ES-I3 (cell line): Measurements from ENCODE around the gene MBD2.

Experiments used
- H3K36me3 ChIP-seq: 2 replicates; pipeline ENCODE4 v1.6.1; 2013; ENCODE audit warnings: mild to moderate bottlenecking, low read length, control low read depth, moderate library complexity; ENCODE audit not compliant: insufficient read depth
- H3K4me1 ChIP-seq: 2 replicates; pipeline ENCODE4 v1.6.1; 2013; ENCODE audit warnings: mild to moderate bottlenecking, control low read depth, low read length; ENCODE audit not compliant: insufficient read depth
- H3K9ac ChIP-seq: 2 replicates; pipeline ENCODE4 v1.6.1; 2013; ENCODE audit warnings: low read depth, mild to moderate bottlenecking, low read length, moderate library complexity
- H3K9me3 ChIP-seq: 2 replicates; pipeline ENCODE4 v1.6.1; 2013; ENCODE audit warnings: mild to moderate bottlenecking, low read length, moderate library complexity; ENCODE audit not compliant: control insufficient read depth, insufficient read depth

MBD2 gene

GRCh38 chr18:54202851-54203250 is 21.6 kb downstream of the MBD2 start:
- Histone ChIP-seq H3K4me1 (no peaks in the 10 kb centered on the region), H3K9me3 (no peaks in the 10 kb centered on the region), H3K36me3 (peaks cover 4% of the 10 kb centered on the region; the same call in 1 of the 2 replicates), H3K9ac (no peak overlapping the region)

GRCh38 chr18:54197747-54198411 is 26.6 kb downstream of the MBD2 start:
- Histone ChIP-seq H3K9me3 (no peaks in the 10 kb centered on the region), H3K9ac (no peak overlapping the region), H3K4me1 (no peaks in the 10 kb centered on the region), H3K36me3 (peaks cover 4% of the 10 kb centered on the region; the same call in 1 of the 2 replicates)

GRCh38 chr18:54193786-54194185 is 30.7 kb downstream of the MBD2 start:
- Histone ChIP-seq H3K4me1 (peaks cover 12% of the 10 kb centered on the region), H3K36me3 (no peaks in the 10 kb centered on the region), H3K9ac (no peak overlapping the region), H3K9me3 (no peaks in the 10 kb centered on the region)

GRCh38 chr18:54192900-54193299 is 31.6 kb downstream of the MBD2 start:
- Histone ChIP-seq H3K36me3 (no peaks in the 10 kb centered on the region), H3K9ac (no peak overlapping the region), H3K9me3 (no peaks in the 10 kb centered on the region), H3K4me1 (peaks cover 15% of the 10 kb centered on the region)

GRCh38 chr18:54192415-54192814 is 32.1 kb downstream of the MBD2 start:
- Histone ChIP-seq H3K9ac (no peak overlapping the region), H3K36me3 (no peaks in the 10 kb centered on the region), H3K4me1 (peaks cover 20% of the 10 kb centered on the region), H3K9me3 (no peaks in the 10 kb centered on the region)

GRCh38 chr18:54191352-54191751 is 33.1 kb downstream of the MBD2 start:
- H3K9ac ChIP-seq = no peak overlapping the region
- H3K9me3 ChIP-seq = no peaks in the 10 kb centered on the region
- H3K4me1 ChIP-seq = peaks cover 23% of the 10 kb centered on the region
- no peaks in the 10 kb centered on the region for H3K36me3 ChIP-seq

GRCh38 chr18:54187372-54187771 is 37.1 kb downstream of the MBD2 start:
- H3K4me1 ChIP-seq = peaks cover 29% of the 10 kb centered on the region
- H3K36me3 ChIP-seq = no peaks in the 10 kb centered on the region
- no peak overlapping the region for H3K9ac ChIP-seq
- peaks cover 4% of the 10 kb centered on the region; the same call in 1 of the 2 replicates for H3K9me3 ChIP-seq

GRCh38 chr18:54184836-54185235 is 39.6 kb downstream of the MBD2 start:
- Histone ChIP-seq H3K9ac (no peak overlapping the region), H3K9me3 (peaks cover 4% of the 10 kb centered on the region; the same call in 1 of the 2 replicates), H3K36me3 (no peaks in the 10 kb centered on the region), H3K4me1 (peaks cover 17% of the 10 kb centered on the region)

GRCh38 chr18:54183390-54183789 is 41.1 kb downstream of the MBD2 start:
- H3K9me3 ChIP-seq = peaks cover 4% of the 10 kb centered on the region; the same call in 1 of the 2 replicates
- H3K36me3 ChIP-seq = no peaks in the 10 kb centered on the region
- H3K9ac ChIP-seq = no peak overlapping the region
- peaks cover 17% of the 10 kb centered on the region for H3K4me1 ChIP-seq

GRCh38 chr18:54181856-54182602 is 42.4 kb downstream of the MBD2 start:
- Histone ChIP-seq H3K4me1 (peaks cover 7% of the 10 kb centered on the region; the same call in 1 of the 2 replicates), H3K9me3 (peaks cover 4% of the 10 kb centered on the region; the same call in 1 of the 2 replicates), H3K36me3 (no peaks in the 10 kb centered on the region), H3K9ac (no peak overlapping the region)

GRCh38 chr18:54173980-54174630 is 50.4 kb downstream of the MBD2 start:
- H3K36me3 ChIP-seq = no peaks in the 10 kb centered on the region
- H3K9me3 ChIP-seq = no peaks in the 10 kb centered on the region
- peaks cover 9% of the 10 kb centered on the region; the same call in 1 of the 2 replicates for H3K4me1 ChIP-seq
- H3K9ac ChIP-seq = no peak overlapping the region

GRCh38 chr18:54173250-54173649 is 51.2 kb downstream of the MBD2 start:
- Histone ChIP-seq H3K9ac (no peak overlapping the region), H3K9me3 (no peaks in the 10 kb centered on the region), H3K36me3 (no peaks in the 10 kb centered on the region), H3K4me1 (peaks cover 9% of the 10 kb centered on the region; the same call in 1 of the 2 replicates)

- Histone ChIP-seq H3K36me3 (no peaks in the 10 kb centered on the region), H3K9ac (no peak overlapping the region), H3K9me3 (no peaks in the 10 kb centered on the region), H3K4me1 (peaks cover 4% of the 10 kb centered on the region; the same call in 1 of the 2 replicates)
Measured at GRCh38 chr18:54169431-54170403, 54.8 kb downstream of the MBD2 start.

- H3K9ac ChIP-seq = no peak overlapping the region
- no peaks in the 10 kb centered on the region for H3K9me3 ChIP-seq
- no peaks in the 10 kb centered on the region for H3K4me1 ChIP-seq
- no peaks in the 10 kb centered on the region for H3K36me3 ChIP-seq
Measured at GRCh38 chr18:54165450-54165849, 59.0 kb downstream of the MBD2 start.
